Activated CD8-positive, alpha-beta memory T cell treated with anti-CD3 and anti-CD28 coated beads, Interleukin-2, amount 10 ng/mL, durations not matched to agents 7 days and 5 days (primary cell): ENCODE results near the gene SLC26A11. TPM values are rescaled to one million over a fixed set of nuclear protein-coding genes. Genes with fewer than 3 reads are reported as not detected.

Experiments used
- ATAC-seq: fragments of 150-1000 bp; cut with Tn5 transposase; one replicate; pipeline ENCODE4 v1.10.0; 2021; ENCODE audit warnings: moderate library complexity
- CTCF ChIA-PET: fragments of 350-600 bp; sonication (Branson Sonifier 250); formaldehyde crosslinking; loops from one replicate; lab custom pipeline; 2021; ENCODE audit warnings: antibody characterized with exemption; lab: Charles Lee
- DNase-seq: peaks from one replicate; pipeline ENCODE4 v3.0.0-alpha.2; 2020
- H3K27ac Mint-ChIP-seq: one replicate; pipeline ENCODE4 v1.8.0; 2021; ENCODE audit warnings: mild to moderate bottlenecking, mixed read lengths
- H3K27me3 Mint-ChIP-seq: one replicate; pipeline ENCODE4 v1.8.0; 2021; ENCODE audit warnings: mixed read lengths
- H3K36me3 Mint-ChIP-seq: one replicate; pipeline ENCODE4 v1.8.0; 2021; ENCODE audit warnings: mild to moderate bottlenecking, mixed read lengths
- H3K4me1 Mint-ChIP-seq: one replicate; pipeline ENCODE4 v1.8.0; 2021; ENCODE audit warnings: mixed read lengths
- H3K4me3 Mint-ChIP-seq: one replicate; pipeline ENCODE4 v1.8.0; 2021; ENCODE audit warnings: mild to moderate bottlenecking, moderate library complexity, mixed read lengths
- H3K9me3 Mint-ChIP-seq: one replicate; pipeline ENCODE4 v1.8.0; 2022; ENCODE audit warnings: low read depth, mixed read lengths
- total RNA-seq, 2 experiments: library from RNA; stranded (reverse); gene quantifications; one replicate each; pipeline ENCODE4 v1.2.3, GENCODE V29; 2021

The SLC26A11 gene
- total RNA-seq, 2 experiments from 2014 or later = 4.3 to 8.6 TPM

GRCh38 chr17:80277751-80278671 lies 57.8 kb downstream of the SLC26A11 start:
- Mint-ChIP-seq H3K9me3 (no peaks in the 10 kb centered on the region), H3K27me3 (no peaks in the 10 kb centered on the region), H3K4me1 (peaks cover 48% of the 10 kb centered on the region), H3K27ac (peak overlapping the region; percentile 54), H3K36me3 (peaks cover 66% of the 10 kb centered on the region), H3K4me3 (no peak overlapping the region)
- DNase-seq = no peak
- CTCF ChIA-PET = no interaction called here
- ATAC-seq = no peak

- Mint-ChIP-seq H3K4me1 (peaks cover 42% of the 10 kb centered on the region), H3K4me3 (no peak overlapping the region), H3K27me3 (no peaks in the 10 kb centered on the region), H3K36me3 (peaks cover 60% of the 10 kb centered on the region), H3K27ac (no peak overlapping the region), H3K9me3 (no peaks in the 10 kb centered on the region)
- CTCF ChIA-PET = interaction anchor here (1.8 kb wide), 1 partner anchor 178 kb away, joined by 5 read pairs; the partner anchor contains the start of gene GAA
- ATAC-seq = no peak
- DNase-seq = no peak
Measured at GRCh38 chr17:80279895-80280294, 59.7 kb downstream of the SLC26A11 start.

- Mint-ChIP-seq H3K27ac (no peak overlapping the region), H3K27me3 (no peaks in the 10 kb centered on the region), H3K36me3 (peaks cover 55% of the 10 kb centered on the region), H3K9me3 (no peaks in the 10 kb centered on the region), H3K4me1 (peaks cover 34% of the 10 kb centered on the region), H3K4me3 (no peak overlapping the region)
- DNase-seq (no peak), ATAC-seq (no peak)
- CTCF ChIA-PET = no interaction called here
Measured at GRCh38 chr17:80281516-80281915, 61.3 kb downstream of the SLC26A11 start.

GRCh38 chr17:80283116-80283852 lies 63.1 kb downstream of the SLC26A11 start:
- Mint-ChIP-seq H3K9me3 (no peaks in the 10 kb centered on the region), H3K36me3 (peaks cover 56% of the 10 kb centered on the region), H3K4me3 (no peak overlapping the region), H3K27me3 (no peaks in the 10 kb centered on the region), H3K27ac (no peak overlapping the region), H3K4me1 (peaks cover 33% of the 10 kb centered on the region)
- ATAC-seq (no peak), DNase-seq (no peak)
- CTCF ChIA-PET = interaction anchor here (1.8 kb wide), 1 partner anchor 88 kb away, joined by 4 read pairs; no protein-coding TSS in a partner anchor

GRCh38 chr17:80284631-80285030 lies 64.4 kb downstream of the SLC26A11 start:
- Mint-ChIP-seq H3K4me3 (no peak overlapping the region), H3K9me3 (no peaks in the 10 kb centered on the region), H3K27me3 (no peaks in the 10 kb centered on the region), H3K36me3 (peaks cover 56% of the 10 kb centered on the region), H3K27ac (no peak overlapping the region), H3K4me1 (peaks cover 37% of the 10 kb centered on the region)
- DNase-seq (no peak), ATAC-seq (peak; percentile 25)
- CTCF ChIA-PET = interaction anchor here (0.8 kb wide), 1 partner anchor 77 kb away, joined by 3 read pairs; no protein-coding TSS in a partner anchor

GRCh38 chr17:80285237-80285920 lies 65.2 kb downstream of the SLC26A11 start:
- DNase-seq (no peak), ATAC-seq (no peak)
- CTCF ChIA-PET = no interaction called here
- H3K27ac Mint-ChIP-seq = no peak overlapping the region
- no peak overlapping the region for H3K4me3 Mint-ChIP-seq
- H3K9me3 Mint-ChIP-seq = no peaks in the 10 kb centered on the region
- H3K36me3 Mint-ChIP-seq = peaks cover 55% of the 10 kb centered on the region
- no peaks in the 10 kb centered on the region for H3K27me3 Mint-ChIP-seq
- peaks cover 35% of the 10 kb centered on the region for H3K4me1 Mint-ChIP-seq

GRCh38 chr17:80286638-80286960 lies 66.4 kb downstream of the SLC26A11 start:
- H3K27ac Mint-ChIP-seq = no peak overlapping the region
- no peaks in the 10 kb centered on the region for H3K9me3 Mint-ChIP-seq
- CTCF ChIA-PET = no interaction called here
- peaks cover 35% of the 10 kb centered on the region for H3K4me1 Mint-ChIP-seq
- no peak for DNase-seq
- H3K36me3 Mint-ChIP-seq = peaks cover 55% of the 10 kb centered on the region
- no peak overlapping the region for H3K4me3 Mint-ChIP-seq
- no peaks in the 10 kb centered on the region for H3K27me3 Mint-ChIP-seq
- ATAC-seq = no peak

- Mint-ChIP-seq H3K4me1 (peaks cover 38% of the 10 kb centered on the region), H3K4me3 (no peak overlapping the region), H3K9me3 (no peaks in the 10 kb centered on the region), H3K27ac (no peak overlapping the region), H3K27me3 (no peaks in the 10 kb centered on the region), H3K36me3 (peaks cover 58% of the 10 kb centered on the region)
- DNase-seq (no peak), ATAC-seq (no peak)
- CTCF ChIA-PET = interaction anchor here (1.1 kb wide), 1 partner anchor 21 kb away, joined by 3 read pairs; no protein-coding TSS in a partner anchor
Measured at GRCh38 chr17:80287038-80287437, 66.8 kb downstream of the SLC26A11 start.

- Mint-ChIP-seq H3K4me3 (no peak overlapping the region), H3K9me3 (no peaks in the 10 kb centered on the region), H3K4me1 (peaks cover 39% of the 10 kb centered on the region), H3K27me3 (no peaks in the 10 kb centered on the region), H3K36me3 (peaks cover 59% of the 10 kb centered on the region), H3K27ac (no peak overlapping the region)
- ATAC-seq = no peak
- DNase-seq = no peak
- CTCF ChIA-PET = interaction anchor here (1.1 kb wide), 1 partner anchor 22 kb away, joined by 3 read pairs; no protein-coding TSS in a partner anchor
Measured at GRCh38 chr17:80287806-80288567, 67.8 kb downstream of the SLC26A11 start.

- Mint-ChIP-seq H3K4me1 (peaks cover 43% of the 10 kb centered on the region), H3K27ac (peak overlapping the region; percentile 50), H3K27me3 (no peaks in the 10 kb centered on the region), H3K36me3 (peaks cover 66% of the 10 kb centered on the region), H3K4me3 (no peak overlapping the region), H3K9me3 (no peaks in the 10 kb centered on the region)
- DNase-seq (no peak), ATAC-seq (no peak)
- CTCF ChIA-PET = no interaction called here
Measured at GRCh38 chr17:80289616-80290015, 69.4 kb downstream of the SLC26A11 start.

- H3K27me3 Mint-ChIP-seq = no peaks in the 10 kb centered on the region
- CTCF ChIA-PET = no interaction called here
- ATAC-seq (no peak), DNase-seq (no peak)
- H3K9me3 Mint-ChIP-seq = no peaks in the 10 kb centered on the region
- H3K4me1 Mint-ChIP-seq = peaks cover 46% of the 10 kb centered on the region
- H3K27ac Mint-ChIP-seq = peak overlapping the region; percentile 32
- peaks cover 66% of the 10 kb centered on the region for H3K36me3 Mint-ChIP-seq
- H3K4me3 Mint-ChIP-seq = no peak overlapping the region
Measured at GRCh38 chr17:80290156-80290555, 69.9 kb downstream of the SLC26A11 start.

- Mint-ChIP-seq H3K4me3 (no peak overlapping the region), H3K9me3 (no peaks in the 10 kb centered on the region), H3K27me3 (no peaks in the 10 kb centered on the region), H3K4me1 (peaks cover 53% of the 10 kb centered on the region), H3K27ac (no peak overlapping the region), H3K36me3 (peaks cover 75% of the 10 kb centered on the region)
- no peak for DNase-seq
- CTCF ChIA-PET = no interaction called here
- no peak for ATAC-seq
Measured at GRCh38 chr17:80291260-80291659, 71.0 kb downstream of the SLC26A11 start.
